Measurements from ENCODE around the gene SLC7A10.

The SLC7A10 gene

GRCh38 chr19:33225458-33225926 is at the start of gene SLC7A10:
Gene SLC7A10, minus strand, starts transcription at chr19:33225850. Its CDS starts 147 bp downstream, at chr19:33225703.
- no peak within 1 kb of the TSS for H3K27ac ChIP-seq
- DNase-seq (ENCODE audit: low read depth, low spot score), result no peak

- H3K27ac ChIP-seq, result peak overlapping the region; percentile 35
- no peak for DNase-seq (ENCODE audit: low read depth, low spot score)
These were observed 49.3 kb upstream of the SLC7A10 start for GRCh38 chr19:33274663-33275558.

GRCh38 chr19:33273881-33274662 is 48.4 kb upstream of the SLC7A10 start:
- peak overlapping the region; percentile 35 for H3K27ac ChIP-seq
- peak; percentile 86 for DNase-seq (ENCODE audit: low read depth, low spot score)

- peak overlapping the region; percentile 35 for H3K27ac ChIP-seq
- peak; percentile 5 for DNase-seq (ENCODE audit: low read depth, low spot score)
These were observed 47.6 kb upstream of the SLC7A10 start for GRCh38 chr19:33273065-33273736.

- DNase-seq (ENCODE audit: low read depth, low spot score), result no peak
- no peak overlapping the region for H3K27ac ChIP-seq
These were observed 45.8 kb upstream of the SLC7A10 start for GRCh38 chr19:33271246-33272021.

GRCh38 chr19:33270769-33271168 is 45.1 kb upstream of the SLC7A10 start:
- H3K27ac ChIP-seq, result no peak overlapping the region

GRCh38 chr19:33269016-33269415 is 43.4 kb upstream of the SLC7A10 start:
- no peak for DNase-seq (ENCODE audit: low read depth, low spot score)

More at GRCh38 chr19:33270769-33271168, 45.1 kb upstream of the SLC7A10 start:
- DNase-seq (ENCODE audit: low read depth, low spot score), result no peak

GRCh38 chr19:33268162-33268991 is 42.7 kb upstream of the SLC7A10 start:
- no peak overlapping the region for H3K27ac ChIP-seq
- DNase-seq (ENCODE audit: low read depth, low spot score), result no peak

More at GRCh38 chr19:33269016-33269415, 43.4 kb upstream of the SLC7A10 start:
- H3K27ac ChIP-seq, result no peak overlapping the region

- no peak overlapping the region for H3K27ac ChIP-seq
- no peak for DNase-seq (ENCODE audit: low read depth, low spot score)
These were observed 42.1 kb upstream of the SLC7A10 start for GRCh38 chr19:33267706-33268105.

GRCh38 chr19:33266974-33267484 is 41.4 kb upstream of the SLC7A10 start:
- H3K27ac ChIP-seq, result no peak overlapping the region
- no peak for DNase-seq (ENCODE audit: low read depth, low spot score)

- DNase-seq (ENCODE audit: low read depth, low spot score), result no peak
- no peak overlapping the region for H3K27ac ChIP-seq
These were observed 39.3 kb upstream of the SLC7A10 start for GRCh38 chr19:33264881-33265445.

- H3K27ac ChIP-seq, result no peak overlapping the region
- no peak for DNase-seq (ENCODE audit: low read depth, low spot score)
These were observed 37.8 kb upstream of the SLC7A10 start for GRCh38 chr19:33263325-33264023.

GRCh38 chr19:33261511-33262189 is 36.0 kb upstream of the SLC7A10 start:
- no peak overlapping the region for H3K27ac ChIP-seq
- DNase-seq (ENCODE audit: low read depth, low spot score), result no peak

GRCh38 chr19:33260628-33261418 is 35.2 kb upstream of the SLC7A10 start:
- H3K27ac ChIP-seq, result no peak overlapping the region
- no peak for DNase-seq (ENCODE audit: low read depth, low spot score)

GRCh38 chr19:33259539-33259938 is 33.9 kb upstream of the SLC7A10 start:
- no peak overlapping the region for H3K27ac ChIP-seq
- no peak for DNase-seq (ENCODE audit: low read depth, low spot score)

GRCh38 chr19:33257828-33258227 is 32.2 kb upstream of the SLC7A10 start:
- H3K27ac ChIP-seq, result no peak overlapping the region
- no peak for DNase-seq (ENCODE audit: low read depth, low spot score)

Measured in epithelial cell of prostate (primary cell).